A549 treated with AZD9567 at 1 μM for 4 hours (cell line): ENCODE data around the gene RYK. TPM values are rescaled to one million over a fixed set of nuclear protein-coding genes. Genes with fewer than 3 reads are reported as not detected.

Source experiments
- total RNA-seq: library from RNA; stranded (reverse); fragments of 200-300 nt; extraction: Qiagen RNA extraction; gene quantifications from 5 replicates; pipeline ENCODE4 v1.2.3, GENCODE V29; 2022; ENCODE audit not compliant: insufficient read depth

The RYK gene
- 25.0 to 33.1 TPM (median 28.9 TPM) in 5 replicates for total RNA-seq

GRCh38 chr3:134250717-134251220 is at the start of gene RYK:
Gene RYK, minus strand, starts transcription at chr3:134250859. Its CDS starts 205 bp downstream, at chr3:134250654.

Other genes starting within 250 kb of the RYK start
- 0.03 to 0.17 TPM (median 0.10 TPM) in 4 of 5 replicates, not detected in the other for gene SLCO2A1, start 220.9 kb downstream of the RYK start, total RNA-seq
- 42.3 to 54.2 TPM (median 51.9 TPM) in 5 replicates for gene AMOTL2, start 123.6 kb upstream of the RYK start, total RNA-seq
- 44.7 to 69.7 TPM (median 44.8 TPM) in 5 replicates for gene ANAPC13, start 235.1 kb upstream of the RYK start, total RNA-seq
- gene CEP63, start 235.2 kb upstream of the RYK start, total RNA-seq = 13.2 to 15.7 TPM (median 14.3 TPM) in 5 replicates